HG02943 (cell line): ENCODE data around the gene KIAA0232.

Experiments used
- ATAC-seq: cut with Tn5 transposase; IDR thresholded peaks from one replicate; pipeline ENCODE4 v1.9.1; 2021; ENCODE audit warnings: mild to moderate bottlenecking, low read depth, moderate library complexity; ENCODE audit not compliant: unreplicated experiment

Gene KIAA0232, protein sequence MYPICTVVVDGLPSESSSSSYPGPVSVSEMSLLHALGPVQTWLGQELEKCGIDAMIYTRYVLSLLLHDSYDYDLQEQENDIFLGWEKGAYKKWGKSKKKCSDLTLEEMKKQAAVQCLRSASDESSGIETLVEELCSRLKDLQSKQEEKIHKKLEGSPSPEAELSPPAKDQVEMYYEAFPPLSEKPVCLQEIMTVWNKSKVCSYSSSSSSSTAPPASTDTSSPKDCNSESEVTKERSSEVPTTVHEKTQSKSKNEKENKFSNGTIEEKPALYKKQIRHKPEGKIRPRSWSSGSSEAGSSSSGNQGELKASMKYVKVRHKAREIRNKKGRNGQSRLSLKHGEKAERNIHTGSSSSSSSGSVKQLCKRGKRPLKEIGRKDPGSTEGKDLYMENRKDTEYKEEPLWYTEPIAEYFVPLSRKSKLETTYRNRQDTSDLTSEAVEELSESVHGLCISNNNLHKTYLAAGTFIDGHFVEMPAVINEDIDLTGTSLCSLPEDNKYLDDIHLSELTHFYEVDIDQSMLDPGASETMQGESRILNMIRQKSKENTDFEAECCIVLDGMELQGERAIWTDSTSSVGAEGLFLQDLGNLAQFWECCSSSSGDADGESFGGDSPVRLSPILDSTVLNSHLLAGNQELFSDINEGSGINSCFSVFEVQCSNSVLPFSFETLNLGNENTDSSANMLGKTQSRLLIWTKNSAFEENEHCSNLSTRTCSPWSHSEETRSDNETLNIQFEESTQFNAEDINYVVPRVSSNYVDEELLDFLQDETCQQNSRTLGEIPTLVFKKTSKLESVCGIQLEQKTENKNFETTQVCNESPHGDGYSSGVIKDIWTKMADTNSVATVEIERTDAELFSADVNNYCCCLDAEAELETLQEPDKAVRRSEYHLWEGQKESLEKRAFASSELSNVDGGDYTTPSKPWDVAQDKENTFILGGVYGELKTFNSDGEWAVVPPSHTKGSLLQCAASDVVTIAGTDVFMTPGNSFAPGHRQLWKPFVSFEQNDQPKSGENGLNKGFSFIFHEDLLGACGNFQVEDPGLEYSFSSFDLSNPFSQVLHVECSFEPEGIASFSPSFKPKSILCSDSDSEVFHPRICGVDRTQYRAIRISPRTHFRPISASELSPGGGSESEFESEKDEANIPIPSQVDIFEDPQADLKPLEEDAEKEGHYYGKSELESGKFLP (N-terminal part only)

DNA sequence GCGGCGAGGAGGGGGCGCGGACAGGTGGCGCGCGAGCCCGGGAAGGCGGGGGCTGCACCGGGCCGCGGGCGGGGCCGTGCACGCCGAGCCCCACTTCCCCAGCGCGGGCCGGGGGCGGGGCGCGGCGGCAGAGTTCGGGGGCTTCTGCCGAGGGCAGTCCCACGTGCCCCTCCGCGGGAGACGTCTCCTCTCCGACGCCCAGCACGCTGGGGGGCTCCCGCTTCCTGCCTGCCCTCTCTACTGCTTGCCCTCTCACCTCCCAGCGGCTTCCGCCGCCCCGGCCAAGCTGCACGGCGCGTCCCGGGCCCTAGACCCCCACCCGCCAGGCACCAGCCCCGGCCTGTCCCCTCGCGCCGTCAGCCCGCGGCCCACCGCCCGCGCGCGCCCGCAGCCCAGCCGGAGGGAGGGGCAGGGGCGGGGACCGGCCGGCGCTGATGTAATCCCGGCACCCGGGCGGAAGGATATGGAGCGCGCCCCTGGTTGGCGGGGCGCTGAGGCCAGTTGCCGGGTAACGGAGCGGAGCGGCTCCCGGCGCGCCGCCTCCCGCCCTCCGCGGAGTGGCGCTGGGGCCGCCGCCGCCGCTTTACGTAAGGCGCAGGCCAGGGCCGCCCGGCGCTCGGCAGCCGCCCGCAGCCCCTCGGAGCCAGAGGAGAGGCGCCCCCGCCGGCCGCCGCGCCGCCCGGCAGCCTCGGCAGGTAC lies at the start of gene KIAA0232:
Gene KIAA0232, plus strand, starts transcription at position 581 of the 699 bp plus-strand sequence. CDS start 41,727 bp downstream, outside the sequence.
- ATAC-seq, result peak; percentile 68

DNA sequence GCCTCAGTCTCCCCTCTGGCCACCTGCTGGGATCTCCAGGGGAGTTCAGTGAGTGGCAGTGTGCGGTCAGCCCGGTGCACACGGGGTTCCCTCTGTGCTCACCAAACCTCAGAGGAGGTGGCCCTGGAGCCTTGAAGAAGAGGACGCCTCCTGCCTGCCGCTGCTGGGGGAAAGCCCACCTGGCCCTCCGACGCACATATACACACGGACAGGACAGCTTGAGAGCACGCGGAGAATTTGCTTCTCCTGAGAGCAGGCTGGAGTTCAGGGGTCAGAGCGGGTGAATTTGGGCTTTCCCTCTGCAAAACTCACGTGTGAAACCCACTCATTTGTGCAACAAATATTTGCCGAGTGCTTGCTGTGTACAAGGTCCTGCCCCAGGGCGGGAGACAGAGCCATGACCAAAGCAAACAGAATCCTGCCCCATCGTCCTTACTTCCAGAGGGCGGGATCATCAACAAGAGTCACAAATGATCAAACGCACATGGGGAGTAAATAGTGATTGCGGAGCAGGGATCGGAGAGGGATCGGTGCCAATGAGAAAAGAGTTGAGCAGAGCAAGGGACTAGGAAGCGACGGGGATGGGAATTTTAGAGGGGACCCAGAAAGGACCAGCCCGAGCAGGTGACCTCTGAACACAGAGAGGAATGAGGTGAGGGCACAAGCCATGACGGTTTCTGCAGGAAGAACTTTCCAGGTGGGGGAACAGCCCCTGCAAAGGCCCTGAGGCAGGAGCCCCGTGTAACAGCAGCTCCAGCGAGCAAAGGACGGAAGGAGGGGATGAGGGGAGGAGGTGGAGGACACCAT lies 49.0 kb upstream of the KIAA0232 start:
- ATAC-seq, result no peak

DNA sequence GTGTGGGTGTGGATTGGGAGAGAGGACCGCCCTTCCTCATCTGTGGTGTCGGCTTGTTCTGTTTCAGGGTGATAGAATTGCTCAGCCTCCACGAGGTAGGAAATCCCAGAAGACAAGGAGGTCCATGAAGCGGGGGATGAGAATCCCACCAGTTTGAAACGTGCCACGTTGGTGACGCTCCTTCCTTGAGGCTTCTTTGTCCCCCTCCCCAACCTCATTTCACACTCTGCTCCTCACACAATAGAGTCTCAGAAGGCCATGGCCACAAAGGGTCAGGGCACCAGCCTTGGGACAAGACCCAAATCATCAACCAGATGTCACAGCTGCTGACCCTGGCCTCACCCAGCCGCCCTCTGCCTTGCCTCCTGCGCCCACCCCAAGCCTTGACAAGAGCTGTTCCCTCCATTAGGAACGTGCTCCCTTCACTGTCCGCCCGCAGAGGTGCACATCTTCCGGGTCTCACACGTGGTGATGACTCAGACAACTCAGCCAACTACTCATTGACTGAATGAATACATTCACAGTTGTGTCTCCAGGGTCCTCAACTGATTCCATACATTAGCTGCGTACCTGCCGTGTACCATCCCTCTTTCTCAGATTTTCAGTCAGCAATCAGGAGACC lies 48.3 kb upstream of the KIAA0232 start:
- ATAC-seq, result no peak

DNA sequence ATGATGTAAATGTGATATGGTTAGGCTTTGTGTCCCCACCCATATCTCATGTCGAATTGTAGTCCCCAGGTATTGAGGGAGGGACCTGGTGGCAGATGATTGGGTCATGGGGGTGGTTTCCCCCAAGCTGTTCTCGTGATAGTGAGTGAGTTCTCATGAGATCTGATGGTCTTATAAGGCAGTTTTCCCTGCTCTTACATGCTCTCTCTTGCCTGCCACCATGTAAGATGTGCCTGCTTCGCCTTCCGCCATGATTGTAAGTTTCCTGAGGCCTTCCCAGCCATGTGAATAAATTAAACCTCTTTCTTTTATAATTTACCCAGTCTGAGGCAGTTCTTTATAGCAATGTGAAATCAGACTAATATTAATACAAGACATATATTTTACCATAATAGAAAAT lies 42.6 kb upstream of the KIAA0232 start:
- no peak for ATAC-seq

DNA sequence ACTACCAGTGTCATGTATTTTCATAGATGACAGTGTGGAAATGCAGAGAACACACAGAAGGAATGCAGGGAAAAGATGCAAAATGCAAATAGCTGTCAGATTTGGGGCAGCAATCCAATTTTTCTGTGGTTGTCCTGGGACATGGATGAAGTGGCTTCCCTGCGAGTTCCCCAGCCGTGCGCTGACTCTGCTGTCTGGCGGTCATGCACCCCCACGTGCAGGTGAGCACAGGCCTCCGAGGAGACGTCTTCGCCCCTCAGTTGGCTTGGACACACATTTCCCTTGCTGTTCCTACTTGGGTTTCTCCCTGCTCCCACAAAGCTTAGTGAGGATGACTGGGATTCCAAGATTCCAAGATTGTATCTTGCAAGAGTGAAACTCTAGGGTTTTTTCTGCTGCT lies 42.2 kb upstream of the KIAA0232 start:
- ATAC-seq, result no peak

DNA sequence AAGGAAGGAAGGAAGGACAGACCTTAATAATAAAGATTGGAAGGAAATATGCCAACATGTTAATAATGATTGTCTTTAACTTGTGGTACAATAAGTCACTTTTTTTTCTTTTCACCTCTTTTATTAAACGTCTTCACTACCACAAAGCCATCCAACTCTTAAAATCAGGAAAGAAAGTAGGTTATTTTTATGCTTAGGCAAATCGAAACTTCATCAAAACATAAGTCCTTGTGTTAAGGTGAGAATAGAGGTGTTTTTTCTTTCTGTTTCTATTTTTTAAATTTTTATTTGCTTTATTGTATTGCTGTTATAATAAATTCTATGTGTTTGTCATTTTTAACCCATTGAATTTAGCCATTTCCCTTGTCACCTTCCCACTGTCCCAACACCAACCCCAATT lies 40.0 kb upstream of the KIAA0232 start:
- no peak for ATAC-seq

DNA sequence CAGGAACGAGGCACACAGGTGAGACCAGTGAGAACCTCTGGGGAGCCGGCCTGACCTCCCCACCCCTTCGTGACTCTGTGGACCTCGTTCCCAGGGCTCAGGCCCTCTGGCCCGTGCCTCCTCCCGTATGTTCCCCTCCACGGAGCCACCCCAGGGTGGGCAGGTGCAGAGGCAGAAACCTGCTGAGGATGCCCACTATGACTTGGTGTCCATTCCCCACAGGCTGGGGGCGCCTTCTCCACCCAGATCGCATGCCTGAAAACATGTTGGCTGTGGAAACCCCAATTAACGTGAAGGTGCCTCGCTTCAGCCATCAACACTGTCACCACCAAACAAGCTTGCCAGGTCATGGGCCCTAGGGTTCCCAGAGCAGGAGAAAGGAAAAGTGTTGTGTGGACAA lies 39.5 kb upstream of the KIAA0232 start:
- ATAC-seq, result no peak

DNA sequence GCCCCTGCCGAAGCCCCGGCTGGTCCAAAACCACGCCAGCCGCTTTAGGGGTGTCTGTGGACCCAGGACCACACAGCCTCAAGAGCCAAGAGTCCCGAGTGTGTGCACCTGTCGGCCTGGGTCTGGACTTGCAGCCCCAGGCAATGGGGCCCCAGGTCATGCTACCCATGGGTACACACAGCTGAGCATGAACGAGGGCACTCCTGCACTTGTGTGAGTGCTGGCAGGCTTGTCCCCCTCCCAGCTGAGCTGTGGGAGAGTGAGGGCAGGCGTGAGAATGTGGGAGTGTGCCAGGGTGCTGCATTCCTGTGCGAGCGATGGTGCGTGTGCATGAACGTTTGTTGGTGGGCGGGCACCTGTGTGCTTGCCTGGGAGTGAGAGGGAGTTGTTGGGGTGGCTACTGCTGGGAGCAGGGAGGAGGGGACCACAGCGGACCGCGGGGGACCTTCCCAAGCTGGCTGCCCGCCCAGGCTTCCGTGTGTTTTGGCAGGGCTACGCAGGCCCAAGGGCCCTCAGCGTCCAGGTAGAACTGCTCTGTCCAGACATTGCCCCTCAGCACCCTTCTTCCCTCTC lies 35.7 kb upstream of the KIAA0232 start:
- ATAC-seq, result no peak

DNA sequence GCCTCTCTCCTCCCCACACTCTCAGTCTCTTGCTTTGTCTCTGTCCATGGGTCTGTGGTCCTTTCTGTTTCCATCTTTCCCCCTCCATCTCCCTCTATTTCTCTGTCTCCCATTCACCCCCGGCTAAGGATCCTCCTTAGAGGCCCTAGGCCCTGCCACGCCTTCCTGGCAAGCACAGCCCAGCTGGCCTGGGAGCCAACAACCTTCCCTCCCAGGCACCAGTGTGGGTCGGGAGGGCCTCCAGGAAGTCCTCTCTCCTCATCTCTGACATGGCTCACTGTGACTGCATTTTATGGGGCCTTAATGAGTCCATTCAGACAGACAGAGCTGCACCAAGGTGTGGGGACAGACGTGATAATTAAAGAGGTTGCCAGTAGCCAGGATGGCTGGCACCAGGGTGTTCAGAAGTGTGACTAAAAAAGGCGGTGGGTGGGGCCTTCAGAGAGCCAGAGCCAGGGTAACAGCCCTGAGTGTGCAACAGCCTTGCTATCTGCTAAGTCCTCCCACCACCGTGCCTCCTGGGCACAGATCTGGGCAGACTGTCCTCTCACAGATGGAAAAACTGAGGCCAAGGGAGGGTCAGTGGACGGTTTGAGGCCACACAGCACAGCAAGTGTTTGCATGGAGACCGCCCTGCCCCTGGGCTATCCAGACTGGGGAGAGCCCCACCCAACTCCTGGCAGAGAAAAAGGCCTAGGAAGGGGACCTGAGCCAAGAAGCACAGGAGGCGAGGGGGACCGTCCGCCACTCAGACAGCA lies 35.1 kb upstream of the KIAA0232 start:
- ATAC-seq, result no peak

DNA sequence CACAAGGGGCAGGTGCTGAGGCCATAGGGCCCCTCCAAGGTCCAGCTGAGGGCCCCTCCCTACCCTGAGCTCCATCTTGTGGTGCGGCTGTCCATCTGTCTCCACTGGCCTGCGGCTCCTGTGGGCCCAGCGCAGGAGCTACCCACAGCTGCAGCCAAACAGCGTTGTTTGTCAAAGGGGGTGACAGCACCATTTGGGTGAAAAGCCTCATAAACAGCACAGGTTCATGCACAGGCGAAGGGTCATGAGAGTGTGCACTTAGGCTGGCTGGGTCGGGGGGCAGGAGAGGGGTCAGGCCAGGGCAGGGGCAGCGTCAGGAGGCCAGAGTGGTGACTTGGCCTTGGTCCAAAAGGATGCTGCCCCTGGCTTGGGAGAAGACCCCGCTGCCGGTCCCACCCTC lies 34.2 kb upstream of the KIAA0232 start:
- ATAC-seq, result no peak

DNA sequence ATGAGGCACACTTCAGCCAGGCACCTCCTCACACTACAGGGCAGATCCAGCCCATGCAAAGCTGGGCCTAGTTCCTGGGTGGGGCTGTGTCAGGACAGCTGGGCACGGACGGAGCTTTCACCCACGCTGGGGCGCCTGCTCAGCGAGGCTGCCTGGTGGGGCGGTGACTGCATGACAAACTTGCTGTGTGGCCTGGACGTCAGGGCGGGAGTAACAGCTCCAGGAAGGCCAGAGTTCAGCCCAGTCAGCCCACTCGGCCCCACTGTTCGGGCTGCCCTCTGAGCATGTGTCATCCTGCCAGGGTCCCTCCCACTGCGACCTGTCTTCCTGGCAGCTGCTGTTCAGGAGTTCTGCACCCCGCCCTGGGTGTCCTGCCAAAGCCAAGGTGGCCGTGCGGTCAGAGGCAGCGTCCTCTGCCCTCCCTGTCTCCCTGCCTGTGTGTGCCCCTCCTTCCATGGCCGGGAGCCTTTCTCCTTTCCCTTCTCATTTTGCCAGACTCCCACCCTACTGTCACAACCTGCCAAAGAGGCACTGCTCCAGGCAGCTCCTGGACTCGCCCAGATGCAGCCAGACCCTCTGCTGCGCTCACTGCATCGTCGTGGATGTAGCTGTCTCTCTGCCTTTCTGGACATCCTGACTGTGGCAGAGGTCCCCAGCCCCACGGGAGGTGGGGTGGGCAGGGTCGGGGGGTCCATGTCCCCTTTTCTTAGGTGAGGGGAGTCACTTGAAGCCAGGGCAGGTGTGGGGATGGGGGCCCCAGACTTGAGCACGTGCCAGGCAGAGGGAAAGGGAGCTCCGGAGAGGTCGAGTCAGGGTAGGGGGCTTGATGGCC lies 33.0 kb upstream of the KIAA0232 start:
- no peak for ATAC-seq

DNA sequence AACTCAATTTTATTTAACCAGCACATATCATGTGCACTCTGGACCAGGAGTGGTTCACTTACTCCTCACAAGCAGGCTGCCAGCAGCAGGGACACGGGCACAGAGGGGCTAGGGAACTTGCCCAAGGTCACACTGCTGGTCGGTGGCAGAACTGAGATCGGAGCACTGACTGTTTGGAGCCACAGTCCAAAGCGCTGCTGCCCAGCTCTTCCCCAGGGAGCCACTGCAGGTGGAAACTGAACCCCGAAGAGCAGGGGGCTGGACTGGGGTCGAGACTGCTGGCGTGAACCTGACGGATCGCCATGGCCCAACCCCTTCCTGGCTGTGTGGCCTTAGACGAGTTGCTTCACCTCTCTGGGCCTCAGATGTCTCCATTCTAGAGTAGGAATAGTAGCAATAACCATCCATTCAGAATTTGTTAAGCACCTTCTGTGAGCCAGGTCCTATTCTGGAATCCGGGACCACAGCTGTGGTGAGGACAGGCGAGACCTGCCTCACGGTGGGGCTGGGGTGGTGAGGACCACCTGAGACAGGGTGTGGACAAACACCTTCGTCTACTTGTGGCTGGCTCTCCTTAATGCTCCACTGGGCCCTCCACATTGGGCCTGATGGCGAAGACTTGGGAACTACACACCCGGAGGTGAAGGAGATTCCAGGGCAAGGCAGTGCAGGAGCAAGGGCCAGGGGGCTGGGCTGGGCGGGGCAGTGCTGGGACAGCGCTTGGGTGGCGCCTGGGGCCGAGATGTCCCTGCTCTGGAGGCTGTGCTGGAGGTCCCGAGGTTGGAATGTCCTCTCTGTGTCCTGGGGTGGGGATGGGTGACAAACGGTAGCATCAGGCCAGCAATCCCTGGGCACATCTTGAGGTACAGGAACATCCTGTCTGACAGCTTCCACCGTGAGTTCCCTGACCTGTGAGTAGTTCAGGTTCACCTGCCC lies 32.0 kb upstream of the KIAA0232 start:
- no peak for ATAC-seq

DNA sequence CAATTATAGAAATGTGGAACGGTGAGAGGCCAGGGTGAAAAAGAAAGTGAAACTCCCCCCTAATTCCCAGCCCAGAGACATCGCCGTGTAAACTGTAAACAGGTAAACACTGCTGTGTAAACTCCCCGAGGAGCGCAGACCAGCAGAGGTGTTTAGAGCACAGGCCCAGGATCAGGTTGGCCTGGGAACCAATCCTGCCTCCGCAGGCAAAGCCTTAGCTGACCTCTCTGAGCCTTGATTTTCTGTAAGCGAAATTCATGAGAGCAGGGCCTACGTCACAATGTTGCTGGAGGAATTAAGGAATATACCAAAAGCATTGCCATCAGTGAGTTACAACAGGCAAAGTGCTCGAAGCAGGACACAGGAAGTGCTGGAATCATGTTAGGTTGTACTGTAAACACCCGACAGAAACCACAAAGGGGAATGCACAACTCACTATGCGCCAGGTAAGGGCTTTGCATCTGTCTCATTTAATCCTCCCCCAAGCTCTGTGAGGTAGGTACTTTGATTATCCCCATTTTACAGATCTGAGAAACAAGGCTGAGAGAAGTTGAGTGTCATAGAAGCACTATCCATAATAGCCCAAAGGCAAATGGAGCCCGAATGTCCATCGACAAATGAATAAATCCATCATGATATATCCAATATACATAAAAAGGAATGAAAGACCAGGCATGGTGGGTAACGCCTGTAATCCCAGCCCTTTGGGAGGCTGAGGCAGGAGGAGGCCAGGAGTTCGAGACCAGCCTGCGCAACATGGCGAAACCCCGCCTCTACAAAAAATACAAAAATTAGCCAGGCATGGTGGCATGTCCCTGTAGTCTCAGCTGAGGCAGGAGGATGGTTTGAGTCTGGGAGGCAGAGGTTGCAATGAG lies 30.7 kb upstream of the KIAA0232 start:
- ATAC-seq, result no peak

DNA sequence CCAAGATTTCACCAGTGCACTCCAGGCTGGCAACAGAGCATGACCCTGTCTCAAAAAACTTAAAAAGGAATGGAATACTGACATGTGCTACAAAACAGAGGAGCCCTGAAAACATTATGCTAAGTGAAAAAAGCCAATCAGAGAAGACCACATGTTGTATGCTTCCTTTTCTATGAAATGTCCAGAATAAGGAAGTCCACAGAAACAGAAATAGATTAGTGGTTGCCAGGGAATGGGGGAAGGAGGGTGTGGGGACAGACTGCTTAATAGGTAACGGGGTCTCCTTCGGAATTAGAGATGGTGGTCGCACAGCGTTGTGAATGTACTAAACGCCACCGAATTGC lies 30.1 kb upstream of the KIAA0232 start:
- no peak for ATAC-seq

DNA sequence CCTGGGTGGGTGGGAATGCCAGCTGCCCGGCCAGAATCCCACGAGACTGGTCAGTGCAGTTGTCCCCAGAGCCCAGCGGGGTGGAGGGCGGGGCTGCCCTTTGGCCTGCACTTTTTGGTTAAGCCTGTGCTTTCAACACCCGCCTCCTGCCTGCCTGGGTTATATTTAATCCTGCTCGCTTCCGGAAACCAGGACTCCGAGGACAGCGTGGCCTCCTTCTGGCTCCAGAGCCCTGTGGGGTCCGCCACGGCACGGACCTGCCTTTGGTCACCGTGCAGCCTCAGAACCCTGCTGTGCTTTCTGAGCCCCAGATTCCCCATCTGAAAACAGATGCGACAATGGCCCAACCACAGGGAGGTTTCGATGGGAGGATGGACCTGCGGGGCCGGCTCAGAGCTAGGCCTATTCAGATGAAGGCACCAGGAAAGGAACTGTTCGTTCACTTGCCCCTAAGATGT lies 29.4 kb upstream of the KIAA0232 start:
- ATAC-seq, result no peak
